Activated B cell treated with CpG ODN at 0.5 μM for 24 hours (primary cell): ENCODE results near the gene REPIN1. TPM values are rescaled to one million over a fixed set of nuclear protein-coding genes. Genes with fewer than 3 reads are reported as not detected.

Source experiments
- ATAC-seq: fragments of 200-7000 bp; cut with Tn5 transposase; one replicate; pipeline ENCODE4 v1.10.0; 2021; ENCODE audit warnings: low read depth, mild to moderate bottlenecking, moderate library complexity
- CTCF ChIA-PET: fragments of 350-600 bp; sonication (Branson Sonifier 250); formaldehyde crosslinking; loops from one replicate; lab custom pipeline; 2021; ENCODE audit warnings: antibody characterized with exemption; lab: Charles Lee
- POLR2A ChIA-PET: fragments of 350-600 bp; sonication (Branson Sonifier 250); formaldehyde crosslinking; loops from one replicate; lab custom pipeline; 2021; ENCODE audit warnings: antibody characterized with exemption; lab: Charles Lee
- DNase-seq: peaks from one replicate; pipeline ENCODE4 v3.0.0; 2022
- H3K27ac Mint-ChIP-seq: one replicate; pipeline ENCODE4 v1.8.0; 2020; ENCODE audit warnings: mixed read lengths
- H3K27me3 Mint-ChIP-seq: one replicate; pipeline ENCODE4 v1.8.0; 2021; ENCODE audit warnings: mixed read lengths
- H3K36me3 Mint-ChIP-seq: one replicate; pipeline ENCODE4 v1.8.0; 2021; ENCODE audit warnings: low read depth, mixed read lengths
- H3K4me1 Mint-ChIP-seq: one replicate; pipeline ENCODE4 v1.8.0; 2021; ENCODE audit warnings: mixed read lengths
- H3K4me3 Mint-ChIP-seq: one replicate; pipeline ENCODE4 v1.8.0; 2020; ENCODE audit warnings: mild to moderate bottlenecking, mixed read lengths
- H3K9me3 Mint-ChIP-seq: one replicate; pipeline ENCODE4 v1.8.0; 2020; ENCODE audit warnings: mixed read lengths
- CTCF ChIP-seq: fragments of 200-600 bp; IDR thresholded peaks from one replicate; pipeline ENCODE4 v1.8.0; 2022; ENCODE audit warnings: antibody characterized with exemption, mild to moderate bottlenecking
- intact Hi-C: fragments of 100-400 bp; cut with micrococcal nuclease; formaldehyde crosslinking; loops from one replicate; pipeline ENCODE4 v1.15.1; 2024
- total RNA-seq: library from RNA; stranded (reverse); gene quantifications from 2 replicates; pipeline ENCODE4 v1.2.3, GENCODE V29; 2022

The REPIN1 gene
- total RNA-seq, 1 donor from 2014 or later = 116 TPM

- intact Hi-C loops = no loop called here
- Mint-ChIP-seq H3K36me3 (peaks cover 11% of the 10 kb centered on the region), H3K27me3 (peaks cover 25% of the 10 kb centered on the region), H3K27ac (no peak overlapping the region), H3K9me3 (peaks cover 4% of the 10 kb centered on the region), H3K4me3 (no peak overlapping the region), H3K4me1 (peaks cover 23% of the 10 kb centered on the region)
- DNase-seq = no peak
- no peak for TF ChIP-seq CTCF
- POLR2A ChIA-PET = interaction anchor here (0.7 kb wide), 2 partner anchors 37 to 64 kb away, joined by 3 read pairs; no protein-coding TSS in a partner anchor
- CTCF ChIA-PET = no interaction called here
- peak; percentile 60 for ATAC-seq
These were observed 28.4 kb upstream of the REPIN1 start for GRCh38 chr7:150340024-150340749.

- ChIA-PET POLR2A (no interaction called here), CTCF (no interaction called here)
- no peak for DNase-seq
- Mint-ChIP-seq H3K27ac (no peak overlapping the region), H3K4me3 (no peak overlapping the region), H3K27me3 (peaks cover 25% of the 10 kb centered on the region), H3K9me3 (peaks cover 4% of the 10 kb centered on the region), H3K36me3 (peaks cover 10% of the 10 kb centered on the region), H3K4me1 (peaks cover 23% of the 10 kb centered on the region)
- TF ChIP-seq CTCF = no peak
- ATAC-seq = no peak
- intact Hi-C loops = no loop called here
These were observed 27.8 kb upstream of the REPIN1 start for GRCh38 chr7:150340875-150341262.

GRCh38 chr7:150341263-150342120, 27.1 kb upstream of the REPIN1 start, which contains the start of gene RARRES2:
RARRES2 (minus strand) TSS chr7:150341629; CDS start chr7:150340609, 1,020 bp downstream.
- DNase-seq (no peak), ATAC-seq (no peak)
- peak within 1 kb of the TSS; percentile 63 for H3K4me3 Mint-ChIP-seq
- H3K27ac Mint-ChIP-seq = no peak within 1 kb of the TSS
- ChIA-PET CTCF (no interaction called here), POLR2A (no interaction called here)
- intact Hi-C loops = no loop called here
- H3K36me3 Mint-ChIP-seq = peaks cover 7% of the 10 kb centered on the region
- peaks cover 30% of the 10 kb centered on the region for H3K27me3 Mint-ChIP-seq
- TF ChIP-seq CTCF = no peak
- H3K4me1 Mint-ChIP-seq = peaks cover 23% of the 10 kb centered on the region
- H3K9me3 Mint-ChIP-seq = peaks cover 4% of the 10 kb centered on the region

- H3K4me1 Mint-ChIP-seq = peaks cover 23% of the 10 kb centered on the region
- no peak for DNase-seq
- ChIA-PET CTCF (no interaction called here), POLR2A (no interaction called here)
- H3K9me3 Mint-ChIP-seq = peaks cover 4% of the 10 kb centered on the region
- intact Hi-C loops = no loop called here
- H3K36me3 Mint-ChIP-seq = peaks cover 7% of the 10 kb centered on the region
- H3K27me3 Mint-ChIP-seq = peaks cover 32% of the 10 kb centered on the region
- no peak for ATAC-seq
- no peak for TF ChIP-seq CTCF
- no peak overlapping the region for H3K27ac Mint-ChIP-seq
- peak overlapping the region; percentile 24 for H3K4me3 Mint-ChIP-seq
These were observed 26.6 kb upstream of the REPIN1 start for GRCh38 chr7:150342121-150342408.

GRCh38 chr7:150343225-150343624, 25.4 kb upstream of the REPIN1 start:
- TF ChIP-seq CTCF = no peak
- ATAC-seq (no peak), DNase-seq (no peak)
- no peaks in the 10 kb centered on the region for H3K36me3 Mint-ChIP-seq
- ChIA-PET POLR2A (no interaction called here), CTCF (no interaction called here)
- H3K9me3 Mint-ChIP-seq = peaks cover 4% of the 10 kb centered on the region
- peaks cover 23% of the 10 kb centered on the region for H3K4me1 Mint-ChIP-seq
- peaks cover 34% of the 10 kb centered on the region for H3K27me3 Mint-ChIP-seq
- intact Hi-C loops = no loop called here
- no peak overlapping the region for H3K4me3 Mint-ChIP-seq
- H3K27ac Mint-ChIP-seq = no peak overlapping the region
